Smooth muscle cell (in vitro differentiated cells): Measurements from ENCODE around the gene APP. TPM values are rescaled to one million over a fixed set of nuclear protein-coding genes. Genes with fewer than 3 reads are reported as not detected.

Experiments
- DNase-seq: peaks from one replicate; lab custom pipeline; 2025; ENCODE audit not compliant: unreplicated experiment; lab: John Stamatoyannopoulos, UW
- H2AFZ ChIP-seq: fragments of 200-600 bp; sonication (generic); 2 replicates; pipeline ENCODE4 v1.6.0; 2016; ENCODE audit warnings: antibody characterized with exemption, low read depth, mild to moderate bottlenecking
- H3F3A ChIP-seq: fragments of 200-600 bp; sonication (generic); 2 replicates; pipeline ENCODE4 v1.6.0; 2017; ENCODE audit warnings: antibody characterized with exemption, low read depth
- H3K27ac ChIP-seq: fragments of 200-600 bp; sonication (generic); 2 replicates; pipeline ENCODE4 v1.5.1; 2016; ENCODE audit warnings: low read depth, mild to moderate bottlenecking
- H3K27me3 ChIP-seq: fragments of 200-600 bp; sonication (generic); 2 replicates; pipeline ENCODE4 v1.6.1; 2016; ENCODE audit warnings: low read depth, mild to moderate bottlenecking
- H3K36me3 ChIP-seq: fragments of 200-600 bp; sonication (generic); 2 replicates; pipeline ENCODE4 v1.5.1; 2016; ENCODE audit warnings: low read depth
- H3K4me1 ChIP-seq: fragments of 200-600 bp; sonication (generic); 2 replicates; pipeline ENCODE4 v1.5.1; 2016; ENCODE audit warnings: low read depth
- H3K4me2 ChIP-seq: fragments of 200-600 bp; sonication (generic); 2 replicates; pipeline ENCODE4 v1.6.0; 2016; ENCODE audit warnings: mild to moderate bottlenecking
- H3K4me3 ChIP-seq: fragments of 200-600 bp; sonication (generic); 2 replicates; pipeline ENCODE4 v1.5.1; 2016; ENCODE audit warnings: mild to moderate bottlenecking
- H3K79me2 ChIP-seq: fragments of 200-600 bp; sonication (generic); 2 replicates; pipeline ENCODE4 v1.6.0; 2016; ENCODE audit warnings: low read depth, mild to moderate bottlenecking
- H3K9ac ChIP-seq: fragments of 200-600 bp; sonication (generic); 2 replicates; pipeline ENCODE4 v1.6.0; 2016; ENCODE audit warnings: low read depth
- H3K9me3 ChIP-seq: fragments of 200-600 bp; sonication (generic); replicated peaks from 2 replicates; pipeline ENCODE4 v1.5.1; 2016; ENCODE audit warnings: low read depth
- H4K20me1 ChIP-seq: fragments of 200-600 bp; sonication (generic); 2 replicates; pipeline ENCODE4 v1.6.0; 2016; ENCODE audit warnings: low read depth
- CTCF ChIP-seq: fragments of 200-600 bp; sonication (generic); IDR thresholded peaks from 2 replicates; pipeline ENCODE4 v1.5.1; 2017; ENCODE audit warnings: borderline replicate concordance, mild to moderate bottlenecking, antibody characterized with exemption; ENCODE audit not compliant: insufficient read depth, poor library complexity, severe bottlenecking
- WGBS: methylation state at CpG from one replicate; pipeline ENCODE4 v1.1.7; 2016; ENCODE audit warnings: low lambda C conversion rate; 5-methylcytosine and 5-hydroxymethylcytosine counted together
- polyA plus RNA-seq: library from polyadenylated mRNA; unstranded; fragments of >200 nt; fragmentation: Nextera tagmentation; extraction: Ambion mirVana; gene quantifications from 2 replicates; pipeline ENCODE4 v1.2.1, GENCODE V29; 2016
- total RNA-seq: library from RNA; depleted of rRNA; stranded (reverse); fragments of >200 nt; gene quantifications from 2 replicates; pipeline ENCODE4 v1.2.3, GENCODE V29; 2014

The APP gene
- total and polyA plus RNA-seq, 2 experiments from 2014 or later = 65.3 to 459 TPM

- WGBS = 46% methylated on average over 2 of the region's 2 CpGs
- H3K79me2 ChIP-seq = peaks cover 92% of the 10 kb centered on the region
- H3K27me3 ChIP-seq = no peaks in the 10 kb centered on the region
- H3K4me1 ChIP-seq = no peaks in the 10 kb centered on the region
- peaks cover 80% of the 10 kb centered on the region for H4K20me1 ChIP-seq
- no peaks in the 10 kb centered on the region for H3F3A ChIP-seq
- DNase-seq = no peak
- TF ChIP-seq CTCF = no peak
- H2AFZ ChIP-seq = no peak overlapping the region
- no peak overlapping the region for H3K27ac ChIP-seq
- no peak overlapping the region for H3K4me3 ChIP-seq
- peaks cover 15% of the 10 kb centered on the region for H3K36me3 ChIP-seq
- H3K4me2 ChIP-seq = no peak overlapping the region
- H3K9ac ChIP-seq = no peak overlapping the region
- H3K9me3 ChIP-seq = no peaks in the 10 kb centered on the region
These were observed 115.6 kb downstream of the APP start for GRCh38 chr21:26055010-26055409.

GRCh38 chr21:26052057-26052456 lies 118.5 kb downstream of the APP start:
- Histone ChIP-seq H3K4me3 (no peak overlapping the region), H3K9me3 (no peaks in the 10 kb centered on the region), H3K4me2 (no peak overlapping the region), H3K27me3 (no peaks in the 10 kb centered on the region), H3K27ac (no peak overlapping the region), H3K4me1 (no peaks in the 10 kb centered on the region), H3K36me3 (peaks cover 15% of the 10 kb centered on the region), H3K79me2 (peaks cover 77% of the 10 kb centered on the region), H3F3A (no peaks in the 10 kb centered on the region), H2AFZ (no peak overlapping the region), H3K9ac (no peak overlapping the region), H4K20me1 (peaks cover 66% of the 10 kb centered on the region)
- no peak for DNase-seq
- 69% methylated on average over 2 of the region's 2 CpGs for WGBS
- TF ChIP-seq CTCF = no peak

GRCh38 chr21:26050857-26051256 lies 119.7 kb downstream of the APP start:
- Histone ChIP-seq H3K4me2 (no peak overlapping the region), H3K9ac (no peak overlapping the region), H3K27ac (no peak overlapping the region), H3K27me3 (no peaks in the 10 kb centered on the region), H3K9me3 (no peaks in the 10 kb centered on the region), H3K79me2 (peaks cover 70% of the 10 kb centered on the region), H3K4me3 (no peak overlapping the region), H3K36me3 (peaks cover 15% of the 10 kb centered on the region), H3K4me1 (no peaks in the 10 kb centered on the region), H3F3A (no peaks in the 10 kb centered on the region), H2AFZ (no peak overlapping the region), H4K20me1 (peaks cover 61% of the 10 kb centered on the region)
- TF ChIP-seq CTCF = no peak
- DNase-seq = no peak
- WGBS = 93% methylated on average over 6 of the region's 6 CpGs

- no peaks in the 10 kb centered on the region for H3F3A ChIP-seq
- H2AFZ ChIP-seq = no peak overlapping the region
- H3K4me2 ChIP-seq = no peak overlapping the region
- H3K9me3 ChIP-seq = no peaks in the 10 kb centered on the region
- no peaks in the 10 kb centered on the region for H3K4me1 ChIP-seq
- WGBS = 95% methylated on average over 1 of the region's 1 CpG
- peaks cover 63% of the 10 kb centered on the region for H3K79me2 ChIP-seq
- H3K27ac ChIP-seq = no peak overlapping the region
- peaks cover 15% of the 10 kb centered on the region for H3K36me3 ChIP-seq
- no peak overlapping the region for H3K9ac ChIP-seq
- no peaks in the 10 kb centered on the region for H3K27me3 ChIP-seq
- H3K4me3 ChIP-seq = no peak overlapping the region
- peaks cover 57% of the 10 kb centered on the region for H4K20me1 ChIP-seq
- no peak for DNase-seq
- no peak for TF ChIP-seq CTCF
These were observed 120.8 kb downstream of the APP start for GRCh38 chr21:26049803-26050202.
